SU-DHL-6 (cell line): ENCODE data around the gene STUB1.

Experiments
- EZH2phosphoT487 ChIP-seq: fragments of 200-600 bp; sonication (generic), shearing (Covaris generic); conservative IDR thresholded peaks from 2 replicates; pipeline ENCODE4 v1.6.1; 2018; ENCODE audit warnings: mild to moderate bottlenecking, antibody characterized with exemption, low read length, moderate library complexity, mixed read lengths
- TF ChIP-seq, protein P1 (sequence below): fragments of 200-600 bp; sonication (generic); IDR thresholded peaks from one replicate; pipeline ENCODE4 v1.5.1; 2017; ENCODE audit warnings: antibody characterized with exemption, mild to moderate bottlenecking, low read length, moderate library complexity; ENCODE audit not compliant: insufficient read depth, poor library complexity, severe bottlenecking

DNA sequence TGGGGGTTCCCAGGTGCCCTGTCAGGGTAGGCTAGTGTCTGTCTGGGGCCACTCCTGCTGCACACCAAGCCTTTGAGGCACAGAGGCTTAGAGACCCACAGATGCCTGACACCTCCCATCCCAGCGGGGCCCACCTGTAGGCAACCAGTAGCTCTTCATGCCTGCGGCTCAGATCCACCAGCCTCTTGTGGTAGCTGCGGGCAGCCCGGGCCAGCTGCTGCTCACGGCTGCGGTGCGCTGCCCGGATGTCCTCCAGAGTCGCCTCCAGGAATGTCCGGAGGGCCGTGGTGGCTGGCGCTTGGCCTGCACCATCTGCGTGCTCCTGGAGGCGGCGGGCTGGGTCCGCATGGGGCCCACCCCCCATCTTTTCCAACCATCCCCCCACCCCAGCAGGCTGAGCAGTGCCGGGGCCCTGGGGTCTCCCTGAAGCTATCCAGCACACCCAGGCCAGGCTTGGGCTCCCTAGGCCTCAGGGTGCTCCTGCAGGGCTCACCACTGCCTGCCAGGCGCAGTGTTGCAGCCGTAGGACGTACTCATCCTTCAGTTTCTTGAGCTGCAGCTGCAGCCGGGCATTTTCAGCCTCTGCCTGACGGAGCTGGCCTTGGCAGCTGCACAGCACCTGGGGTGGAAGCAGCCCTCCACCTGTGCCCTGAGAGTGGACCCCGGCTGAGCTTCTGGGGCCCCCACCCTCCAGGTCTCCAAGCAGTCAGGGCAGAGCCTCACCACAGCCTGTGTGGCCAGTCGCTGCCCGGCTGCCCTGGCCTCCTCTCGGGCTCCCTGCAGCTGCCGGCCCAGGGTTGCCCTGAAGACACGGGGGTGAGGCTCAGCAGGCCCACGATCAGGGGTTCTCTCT, 44.2 kb downstream of the STUB1 start:
- TF ChIP-seq, protein P1, sequence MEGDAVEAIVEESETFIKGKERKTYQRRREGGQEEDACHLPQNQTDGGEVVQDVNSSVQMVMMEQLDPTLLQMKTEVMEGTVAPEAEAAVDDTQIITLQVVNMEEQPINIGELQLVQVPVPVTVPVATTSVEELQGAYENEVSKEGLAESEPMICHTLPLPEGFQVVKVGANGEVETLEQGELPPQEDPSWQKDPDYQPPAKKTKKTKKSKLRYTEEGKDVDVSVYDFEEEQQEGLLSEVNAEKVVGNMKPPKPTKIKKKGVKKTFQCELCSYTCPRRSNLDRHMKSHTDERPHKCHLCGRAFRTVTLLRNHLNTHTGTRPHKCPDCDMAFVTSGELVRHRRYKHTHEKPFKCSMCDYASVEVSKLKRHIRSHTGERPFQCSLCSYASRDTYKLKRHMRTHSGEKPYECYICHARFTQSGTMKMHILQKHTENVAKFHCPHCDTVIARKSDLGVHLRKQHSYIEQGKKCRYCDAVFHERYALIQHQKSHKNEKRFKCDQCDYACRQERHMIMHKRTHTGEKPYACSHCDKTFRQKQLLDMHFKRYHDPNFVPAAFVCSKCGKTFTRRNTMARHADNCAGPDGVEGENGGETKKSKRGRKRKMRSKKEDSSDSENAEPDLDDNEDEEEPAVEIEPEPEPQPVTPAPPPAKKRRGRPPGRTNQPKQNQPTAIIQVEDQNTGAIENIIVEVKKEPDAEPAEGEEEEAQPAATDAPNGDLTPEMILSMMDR: no peak
- no peak for TF ChIP-seq EZH2phosphoT487
